ENCODE data around the gene SNX25. TPM values are rescaled to one million over a fixed set of nuclear protein-coding genes. Genes with fewer than 3 reads are reported as not detected.

SNX25 gene
- total and polyA plus RNA-seq, 2 experiments from 2014 or later: 6.9 to 25.0 TPM

DNA sequence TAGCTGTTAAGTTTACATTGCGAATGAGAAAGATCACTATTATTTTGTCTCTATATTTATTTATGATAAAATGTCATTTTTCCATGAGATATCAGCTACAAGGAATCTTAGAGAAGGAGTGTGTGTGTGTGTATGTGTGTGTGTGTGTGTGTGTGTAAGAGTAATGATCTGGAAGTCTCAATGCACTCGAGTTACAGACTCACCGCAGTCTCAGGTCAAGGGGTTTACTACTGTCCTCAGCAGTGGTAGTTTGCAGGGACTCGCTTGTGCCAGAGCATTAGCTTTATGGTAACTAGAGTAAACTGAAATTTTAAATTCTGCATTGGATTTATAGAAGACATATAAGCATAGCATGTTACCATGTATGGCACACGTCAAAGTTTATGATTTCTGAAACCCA, 155.5 kb downstream of the SNX25 start:
- Mint-ChIP-seq H3K27me3 (ENCODE audit: insufficient read depth, low read depth, poor library complexity) (no peaks in the 10 kb centered on the region), H3K4me3 (no peak overlapping the region), H3K4me1 (peaks cover 19% of the 10 kb centered on the region), H3K27ac (no peak overlapping the region), H3K36me3 (ENCODE audit: low read depth) (peaks cover 3% of the 10 kb centered on the region; the same call in 1 of the 3 replicates), H3K9me3 (no peaks in the 10 kb centered on the region)
- H3K4me3 ChIP-seq: no peak overlapping the region
- H3K9me2 ChIP-seq (ENCODE audit: insufficient read depth): no peaks in the 10 kb centered on the region
- H3K79me2 ChIP-seq (replicated peaks; ENCODE audit: insufficient read depth): no peaks in the 10 kb centered on the region
- H3K4me1 ChIP-seq (ENCODE audit: insufficient read depth): peaks cover 6% of the 10 kb centered on the region; the same call in 1 of the 2 replicates
- DNase-seq (ENCODE audit: low spot score) (no peak), ATAC-seq (no peak)
- H3F3A ChIP-seq (replicated peaks; ENCODE audit: low read depth): no peaks in the 10 kb centered on the region
- H3K27me3 ChIP-seq (ENCODE audit: insufficient read depth): no peaks in the 10 kb centered on the region
- no peaks in the 10 kb centered on the region for H4K20me1 ChIP-seq (replicated peaks; ENCODE audit: insufficient read depth)
- H3K4me2 ChIP-seq: no peak overlapping the region
- H3K27ac ChIP-seq (ENCODE audit: low read depth): no peak overlapping the region
- H3K36me3 ChIP-seq (ENCODE audit: insufficient read depth): no peaks in the 10 kb centered on the region
- TF ChIP-seq, protein P1, sequence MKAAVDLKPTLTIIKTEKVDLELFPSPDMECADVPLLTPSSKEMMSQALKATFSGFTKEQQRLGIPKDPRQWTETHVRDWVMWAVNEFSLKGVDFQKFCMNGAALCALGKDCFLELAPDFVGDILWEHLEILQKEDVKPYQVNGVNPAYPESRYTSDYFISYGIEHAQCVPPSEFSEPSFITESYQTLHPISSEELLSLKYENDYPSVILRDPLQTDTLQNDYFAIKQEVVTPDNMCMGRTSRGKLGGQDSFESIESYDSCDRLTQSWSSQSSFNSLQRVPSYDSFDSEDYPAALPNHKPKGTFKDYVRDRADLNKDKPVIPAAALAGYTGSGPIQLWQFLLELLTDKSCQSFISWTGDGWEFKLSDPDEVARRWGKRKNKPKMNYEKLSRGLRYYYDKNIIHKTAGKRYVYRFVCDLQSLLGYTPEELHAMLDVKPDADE (IDR thresholded peaks at IDR 0.05): no peak
- TF ChIP-seq JUNB (IDR thresholded peaks at IDR 0.05; ENCODE audit: unreplicated experiment): no peak
- TF ChIP-seq, protein P2, sequence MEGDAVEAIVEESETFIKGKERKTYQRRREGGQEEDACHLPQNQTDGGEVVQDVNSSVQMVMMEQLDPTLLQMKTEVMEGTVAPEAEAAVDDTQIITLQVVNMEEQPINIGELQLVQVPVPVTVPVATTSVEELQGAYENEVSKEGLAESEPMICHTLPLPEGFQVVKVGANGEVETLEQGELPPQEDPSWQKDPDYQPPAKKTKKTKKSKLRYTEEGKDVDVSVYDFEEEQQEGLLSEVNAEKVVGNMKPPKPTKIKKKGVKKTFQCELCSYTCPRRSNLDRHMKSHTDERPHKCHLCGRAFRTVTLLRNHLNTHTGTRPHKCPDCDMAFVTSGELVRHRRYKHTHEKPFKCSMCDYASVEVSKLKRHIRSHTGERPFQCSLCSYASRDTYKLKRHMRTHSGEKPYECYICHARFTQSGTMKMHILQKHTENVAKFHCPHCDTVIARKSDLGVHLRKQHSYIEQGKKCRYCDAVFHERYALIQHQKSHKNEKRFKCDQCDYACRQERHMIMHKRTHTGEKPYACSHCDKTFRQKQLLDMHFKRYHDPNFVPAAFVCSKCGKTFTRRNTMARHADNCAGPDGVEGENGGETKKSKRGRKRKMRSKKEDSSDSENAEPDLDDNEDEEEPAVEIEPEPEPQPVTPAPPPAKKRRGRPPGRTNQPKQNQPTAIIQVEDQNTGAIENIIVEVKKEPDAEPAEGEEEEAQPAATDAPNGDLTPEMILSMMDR (conservative IDR thresholded peaks at IDR 0.05; ENCODE audit: low read depth in 2 of 2): no peak
- TF ChIP-seq EZH2phosphoT487 (IDR thresholded peaks at IDR 0.05; ENCODE audit: unreplicated experiment): no peak
- no peak for TF ChIP-seq STAT1 (IDR thresholded peaks at IDR 0.05; ENCODE audit: unreplicated experiment)
- no peak overlapping the region for H2AFZ ChIP-seq

- no peaks in the 10 kb centered on the region for H3K36me3 Mint-ChIP-seq (ENCODE audit: low read depth)
- no peaks in the 10 kb centered on the region for H3F3A ChIP-seq (replicated peaks; ENCODE audit: low read depth)
- H3K4me2 ChIP-seq: no peak overlapping the region
- peaks cover 7% of the 10 kb centered on the region for H3K4me1 Mint-ChIP-seq
- H3K27ac ChIP-seq (ENCODE audit: low read depth): no peak overlapping the region
- no peaks in the 10 kb centered on the region for H3K9me2 ChIP-seq (ENCODE audit: insufficient read depth)
- no peaks in the 10 kb centered on the region for H3K4me1 ChIP-seq (ENCODE audit: insufficient read depth)
- no peaks in the 10 kb centered on the region for H3K27me3 Mint-ChIP-seq (ENCODE audit: insufficient read depth, low read depth, poor library complexity)
- no peaks in the 10 kb centered on the region for H3K27me3 ChIP-seq (ENCODE audit: insufficient read depth)
- no peaks in the 10 kb centered on the region for H4K20me1 ChIP-seq (replicated peaks; ENCODE audit: insufficient read depth)
- no peak overlapping the region for H3K4me3 Mint-ChIP-seq
- H3K9me3 Mint-ChIP-seq: no peaks in the 10 kb centered on the region
- ATAC-seq (no peak), DNase-seq (ENCODE audit: low spot score) (no peak)
- no peak overlapping the region for H2AFZ ChIP-seq
- no peak overlapping the region for H3K4me3 ChIP-seq
- H3K79me2 ChIP-seq (replicated peaks; ENCODE audit: insufficient read depth): no peaks in the 10 kb centered on the region
- H3K27ac Mint-ChIP-seq: no peak overlapping the region
- H3K36me3 ChIP-seq (ENCODE audit: insufficient read depth): no peaks in the 10 kb centered on the region
- TF ChIP-seq ZNF331 (CRISPR knock-in tag; IDR thresholded peaks at IDR 0.05; ENCODE audit: low read depth) (no peak), CREB1 (CRISPR knock-in tag; IDR thresholded peaks at IDR 0.05; ENCODE audit: low read depth) (no peak), EZH2phosphoT487 (IDR thresholded peaks at IDR 0.05; ENCODE audit: unreplicated experiment) (no peak), EZH2 (IDR thresholded peaks at IDR 0.05; ENCODE audit: low read depth, unreplicated experiment) (no peak), ZNF114 (CRISPR knock-in tag; IDR thresholded peaks at IDR 0.05) (no peak), JUNB (IDR thresholded peaks at IDR 0.05; ENCODE audit: unreplicated experiment) (no peak), ZNF462 (CRISPR knock-in tag; IDR thresholded peaks at IDR 0.05) (no peak)
- TF ChIP-seq, protein P1 (IDR thresholded peaks at IDR 0.05): no peak
These were observed 160.3 kb downstream of the SNX25 start for GRCh38 chr4:185369731-185370130.

Measured in GM23338 (cell line).